ENCODE measurements around the gene TLCD2.

GRCh38 chr17:1755827-1756262 is 45.7 kb upstream of the TLCD2 start:
- TF ChIP-seq GATA2 (IDR thresholded peaks at IDR 0.05; ENCODE audit: low read depth, low read length) (no peak), GATA3 (IDR thresholded peaks at IDR 0.05; ENCODE audit: low read depth, low read length) (no peak)
